Measurements from ENCODE around the gene NLGN3.

NLGN3 gene

GRCh38 chrX:71162981-71163380, 18.3 kb downstream of the NLGN3 start:
- Histone ChIP-seq H3K4me1 (ENCODE audit: control insufficient read depth, insufficient read depth, low read length) (no peaks in the 10 kb centered on the region), H3K9me3 (ENCODE audit: control insufficient read depth, low read length) (no peaks in the 10 kb centered on the region), H3K27me3 (ENCODE audit: control insufficient read depth, insufficient read depth, low read length) (no peaks in the 10 kb centered on the region), H3K36me3 (ENCODE audit: control insufficient read depth, insufficient read depth, low read length) (no peaks in the 10 kb centered on the region), H3K4me3 (ENCODE audit: low read length) (no peak overlapping the region), H3K9ac (ENCODE audit: low read length) (no peak overlapping the region)

- no peaks in the 10 kb centered on the region for H3K9me3 ChIP-seq (ENCODE audit: control insufficient read depth, low read length)
- H3K27me3 ChIP-seq (ENCODE audit: control insufficient read depth, insufficient read depth, low read length), result no peaks in the 10 kb centered on the region
- H3K36me3 ChIP-seq (ENCODE audit: control insufficient read depth, insufficient read depth, low read length), result no peaks in the 10 kb centered on the region
- no peaks in the 10 kb centered on the region for H3K4me1 ChIP-seq (ENCODE audit: control insufficient read depth, insufficient read depth, low read length)
- no peak overlapping the region for H3K9ac ChIP-seq (ENCODE audit: low read length)
- H3K4me3 ChIP-seq (ENCODE audit: low read length), result no peak overlapping the region
Measured at GRCh38 chrX:71164071-71164470, 19.4 kb downstream of the NLGN3 start.

- Histone ChIP-seq H3K4me3 (ENCODE audit: low read length) (no peak overlapping the region), H3K9ac (ENCODE audit: low read length) (no peak overlapping the region), H3K36me3 (ENCODE audit: control insufficient read depth, insufficient read depth, low read length) (no peaks in the 10 kb centered on the region), H3K4me1 (ENCODE audit: control insufficient read depth, insufficient read depth, low read length) (no peaks in the 10 kb centered on the region), H3K27me3 (ENCODE audit: control insufficient read depth, insufficient read depth, low read length) (no peaks in the 10 kb centered on the region), H3K9me3 (ENCODE audit: control insufficient read depth, low read length) (no peaks in the 10 kb centered on the region)
Measured at GRCh38 chrX:71166461-71166860, 21.8 kb downstream of the NLGN3 start.

GRCh38 chrX:71167031-71167781, 22.6 kb downstream of the NLGN3 start:
- H3K9me3 ChIP-seq (ENCODE audit: control insufficient read depth, low read length), result no peaks in the 10 kb centered on the region
- H3K4me1 ChIP-seq (ENCODE audit: control insufficient read depth, insufficient read depth, low read length), result no peaks in the 10 kb centered on the region
- H3K27me3 ChIP-seq (ENCODE audit: control insufficient read depth, insufficient read depth, low read length), result no peaks in the 10 kb centered on the region
- no peak overlapping the region for H3K4me3 ChIP-seq (ENCODE audit: low read length)
- no peaks in the 10 kb centered on the region for H3K36me3 ChIP-seq (ENCODE audit: control insufficient read depth, insufficient read depth, low read length)
- H3K9ac ChIP-seq (ENCODE audit: low read length), result no peak overlapping the region

GRCh38 chrX:71168134-71168533, 23.5 kb downstream of the NLGN3 start:
- Histone ChIP-seq H3K9ac (ENCODE audit: low read length) (no peak overlapping the region), H3K9me3 (ENCODE audit: control insufficient read depth, low read length) (no peaks in the 10 kb centered on the region), H3K27me3 (ENCODE audit: control insufficient read depth, insufficient read depth, low read length) (no peaks in the 10 kb centered on the region), H3K4me1 (ENCODE audit: control insufficient read depth, insufficient read depth, low read length) (no peaks in the 10 kb centered on the region), H3K36me3 (ENCODE audit: control insufficient read depth, insufficient read depth, low read length) (no peaks in the 10 kb centered on the region), H3K4me3 (ENCODE audit: low read length) (no peak overlapping the region)

- Histone ChIP-seq H3K9ac (ENCODE audit: low read length) (no peak overlapping the region), H3K4me1 (ENCODE audit: control insufficient read depth, insufficient read depth, low read length) (no peaks in the 10 kb centered on the region)
Measured at GRCh38 chrX:71169586-71169985, 24.9 kb downstream of the NLGN3 start.

GRCh38 chrX:71170660-71171059, 26.0 kb downstream of the NLGN3 start:
- no peak overlapping the region for H3K9ac ChIP-seq (ENCODE audit: low read length)
- H3K27me3 ChIP-seq (ENCODE audit: control insufficient read depth, insufficient read depth, low read length), result no peaks in the 10 kb centered on the region
- H3K36me3 ChIP-seq (ENCODE audit: control insufficient read depth, insufficient read depth, low read length), result no peaks in the 10 kb centered on the region
- H3K4me3 ChIP-seq (ENCODE audit: low read length), result no peak overlapping the region
- no peaks in the 10 kb centered on the region for H3K9me3 ChIP-seq (ENCODE audit: control insufficient read depth, low read length)
- H3K4me1 ChIP-seq (ENCODE audit: control insufficient read depth, insufficient read depth, low read length), result no peaks in the 10 kb centered on the region

More at GRCh38 chrX:71169586-71169985, 24.9 kb downstream of the NLGN3 start:
- Histone ChIP-seq H3K36me3 (ENCODE audit: control insufficient read depth, insufficient read depth, low read length) (no peaks in the 10 kb centered on the region), H3K27me3 (ENCODE audit: control insufficient read depth, insufficient read depth, low read length) (no peaks in the 10 kb centered on the region), H3K4me3 (ENCODE audit: low read length) (no peak overlapping the region), H3K9me3 (ENCODE audit: control insufficient read depth, low read length) (no peaks in the 10 kb centered on the region)

GRCh38 chrX:71171110-71171801, 26.6 kb downstream of the NLGN3 start:
- Histone ChIP-seq H3K4me3 (ENCODE audit: low read length) (no peak overlapping the region), H3K27me3 (ENCODE audit: control insufficient read depth, insufficient read depth, low read length) (no peaks in the 10 kb centered on the region), H3K9me3 (ENCODE audit: control insufficient read depth, low read length) (no peaks in the 10 kb centered on the region), H3K36me3 (ENCODE audit: control insufficient read depth, insufficient read depth, low read length) (no peaks in the 10 kb centered on the region), H3K9ac (ENCODE audit: low read length) (no peak overlapping the region), H3K4me1 (ENCODE audit: control insufficient read depth, insufficient read depth, low read length) (no peaks in the 10 kb centered on the region)

- Histone ChIP-seq H3K27me3 (ENCODE audit: control insufficient read depth, insufficient read depth, low read length) (no peaks in the 10 kb centered on the region), H3K4me3 (ENCODE audit: low read length) (no peak overlapping the region), H3K9ac (ENCODE audit: low read length) (no peak overlapping the region), H3K9me3 (ENCODE audit: control insufficient read depth, low read length) (no peaks in the 10 kb centered on the region), H3K4me1 (ENCODE audit: control insufficient read depth, insufficient read depth, low read length) (no peaks in the 10 kb centered on the region), H3K36me3 (ENCODE audit: control insufficient read depth, insufficient read depth, low read length) (no peaks in the 10 kb centered on the region)
Measured at GRCh38 chrX:71173440-71173839, 28.8 kb downstream of the NLGN3 start.

- Histone ChIP-seq H3K27me3 (ENCODE audit: control insufficient read depth, insufficient read depth, low read length) (no peaks in the 10 kb centered on the region), H3K36me3 (ENCODE audit: control insufficient read depth, insufficient read depth, low read length) (no peaks in the 10 kb centered on the region), H3K9me3 (ENCODE audit: control insufficient read depth, low read length) (no peaks in the 10 kb centered on the region), H3K4me3 (ENCODE audit: low read length) (no peak overlapping the region), H3K4me1 (ENCODE audit: control insufficient read depth, insufficient read depth, low read length) (no peaks in the 10 kb centered on the region), H3K9ac (ENCODE audit: low read length) (no peak overlapping the region)
Measured at GRCh38 chrX:71174795-71175194, 30.2 kb downstream of the NLGN3 start.

- no peaks in the 10 kb centered on the region for H3K4me1 ChIP-seq (ENCODE audit: control insufficient read depth, insufficient read depth, low read length)
- no peaks in the 10 kb centered on the region for H3K27me3 ChIP-seq (ENCODE audit: control insufficient read depth, insufficient read depth, low read length)
- no peak overlapping the region for H3K9ac ChIP-seq (ENCODE audit: low read length)
- H3K36me3 ChIP-seq (ENCODE audit: control insufficient read depth, insufficient read depth, low read length), result no peaks in the 10 kb centered on the region
- H3K9me3 ChIP-seq (ENCODE audit: control insufficient read depth, low read length), result no peaks in the 10 kb centered on the region
- no peak overlapping the region for H3K4me3 ChIP-seq (ENCODE audit: low read length)
Measured at GRCh38 chrX:71175531-71175930, 30.9 kb downstream of the NLGN3 start.

GRCh38 chrX:71177327-71177726, 32.7 kb downstream of the NLGN3 start:
- Histone ChIP-seq H3K4me3 (ENCODE audit: low read length) (no peak overlapping the region), H3K4me1 (ENCODE audit: control insufficient read depth, insufficient read depth, low read length) (no peaks in the 10 kb centered on the region), H3K36me3 (ENCODE audit: control insufficient read depth, insufficient read depth, low read length) (no peaks in the 10 kb centered on the region), H3K27me3 (ENCODE audit: control insufficient read depth, insufficient read depth, low read length) (no peaks in the 10 kb centered on the region), H3K9ac (ENCODE audit: low read length) (no peak overlapping the region), H3K9me3 (ENCODE audit: control insufficient read depth, low read length) (no peaks in the 10 kb centered on the region)
